ENCODE measurements around the gene MAP1A.

The MAP1A gene

DNA sequence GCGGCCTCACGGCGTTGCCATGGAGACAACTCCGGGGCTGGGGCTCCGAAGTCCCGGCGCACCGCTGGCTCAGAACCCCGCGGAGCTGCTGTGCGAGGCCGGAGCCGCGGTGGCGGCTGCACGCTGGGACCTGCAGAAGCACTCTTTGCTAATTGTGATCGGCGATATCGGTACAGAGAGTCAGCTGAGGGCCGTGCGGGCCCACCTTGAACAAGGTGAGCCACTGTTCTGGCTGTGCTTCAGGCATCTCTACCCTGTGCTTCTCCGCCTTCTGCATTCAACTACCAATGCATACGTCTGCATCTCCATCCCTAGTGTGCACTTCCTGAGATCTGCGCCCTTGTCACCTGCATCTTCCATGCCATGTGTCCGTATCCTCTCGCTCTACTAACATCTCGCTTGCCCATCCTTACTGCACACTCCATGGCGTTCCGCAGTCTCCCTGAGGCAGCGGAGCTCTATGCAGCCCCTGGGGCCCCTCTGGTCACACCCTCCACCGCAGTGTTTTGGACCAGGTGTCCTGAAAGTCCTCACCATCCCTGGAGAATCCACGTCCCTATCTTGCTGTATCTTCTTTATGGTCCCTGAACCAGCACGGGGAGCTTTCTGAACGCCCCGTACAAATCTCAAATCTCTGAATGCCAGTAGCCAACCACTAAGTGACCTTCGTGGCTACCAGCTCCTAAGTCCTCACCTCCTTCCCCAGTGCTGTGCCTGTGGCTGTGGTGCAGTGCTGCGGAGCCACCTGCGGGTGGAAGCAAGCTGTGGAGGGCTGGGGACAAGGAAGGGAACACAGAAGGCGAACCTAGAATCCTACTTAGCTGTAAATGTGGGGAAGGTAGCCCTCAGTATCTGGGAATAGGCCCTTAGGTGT, 6.2 kb upstream of the MAP1A start:
- no peak for DNase-seq

DNA sequence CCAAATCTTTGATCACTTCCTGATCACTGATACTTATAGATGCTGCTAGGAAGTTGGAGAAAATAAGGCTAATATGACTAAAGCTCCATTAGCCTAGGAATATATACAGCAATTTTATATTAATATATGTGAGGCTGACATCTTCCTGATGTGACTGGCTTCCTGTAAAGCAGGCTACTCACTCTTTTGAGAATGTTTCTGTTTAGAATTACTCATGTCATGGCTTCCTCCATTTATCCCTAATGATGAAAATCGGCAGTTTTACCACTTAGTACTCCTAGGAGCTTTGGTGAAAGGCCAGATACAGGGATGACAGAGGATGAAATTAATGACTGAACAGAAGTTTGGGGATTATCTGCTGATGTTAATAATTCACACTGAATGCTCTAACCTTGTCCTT, 3.9 kb upstream of the MAP1A start:
- DNase-seq, result no peak

DNA sequence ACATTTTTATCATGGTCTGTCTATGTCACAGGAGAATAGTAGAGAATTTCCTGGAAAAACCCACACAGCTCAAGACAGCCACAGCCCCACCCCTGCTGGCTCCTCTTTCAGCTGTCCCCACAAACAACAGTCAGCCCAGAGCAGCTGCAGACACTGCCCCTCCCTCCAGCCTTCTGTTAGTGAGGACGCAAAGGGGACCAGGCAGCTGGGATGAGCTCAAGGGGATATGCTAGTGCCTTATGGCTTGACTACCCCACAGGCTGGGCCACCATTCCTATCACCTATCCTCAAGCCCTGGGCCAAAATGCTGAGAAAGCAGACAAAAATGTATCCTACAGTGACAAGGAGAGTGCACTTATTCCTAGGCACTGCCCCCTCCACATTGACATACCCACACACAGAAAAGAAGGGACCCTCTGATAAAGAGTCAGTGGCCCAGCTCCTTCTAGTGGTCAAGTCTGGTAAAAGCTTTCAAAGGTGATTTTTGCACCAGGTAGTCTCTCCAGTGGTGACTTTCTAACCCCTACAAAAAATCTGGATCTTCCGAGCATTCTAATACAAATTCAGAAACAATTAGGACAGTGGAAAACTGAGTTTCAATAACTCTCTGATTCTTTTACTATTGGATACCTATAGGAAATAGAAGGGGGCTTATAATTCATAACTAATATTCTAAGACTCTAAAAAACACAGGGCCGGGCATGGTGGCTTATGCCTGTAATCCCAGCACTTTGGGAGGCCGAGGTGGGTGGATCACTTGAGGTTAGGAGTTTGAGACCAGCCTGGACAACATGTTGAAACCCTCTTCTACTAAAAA, 3.0 kb upstream of the MAP1A start:
- no peak for DNase-seq

DNA sequence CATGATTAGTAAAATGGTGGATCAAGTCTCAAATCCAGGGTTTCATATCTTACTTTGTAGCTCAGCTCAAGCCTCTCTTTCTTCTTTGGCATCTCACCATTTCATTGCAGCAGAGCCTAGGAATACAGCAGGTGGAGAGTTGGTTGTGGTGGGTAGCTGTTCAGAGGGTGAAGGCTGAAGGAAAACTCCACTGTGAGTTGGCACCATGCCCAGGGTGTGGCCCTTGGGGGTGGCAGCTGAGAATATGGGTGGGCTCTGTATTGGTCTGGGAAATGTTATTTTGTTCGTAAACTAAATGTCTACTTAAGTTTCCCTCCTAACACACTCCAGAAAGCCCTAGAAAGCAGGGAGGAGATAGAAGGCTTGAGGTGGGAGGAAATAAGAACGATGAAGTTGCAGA, 1.7 kb upstream of the MAP1A start:
- DNase-seq, result no peak

DNA sequence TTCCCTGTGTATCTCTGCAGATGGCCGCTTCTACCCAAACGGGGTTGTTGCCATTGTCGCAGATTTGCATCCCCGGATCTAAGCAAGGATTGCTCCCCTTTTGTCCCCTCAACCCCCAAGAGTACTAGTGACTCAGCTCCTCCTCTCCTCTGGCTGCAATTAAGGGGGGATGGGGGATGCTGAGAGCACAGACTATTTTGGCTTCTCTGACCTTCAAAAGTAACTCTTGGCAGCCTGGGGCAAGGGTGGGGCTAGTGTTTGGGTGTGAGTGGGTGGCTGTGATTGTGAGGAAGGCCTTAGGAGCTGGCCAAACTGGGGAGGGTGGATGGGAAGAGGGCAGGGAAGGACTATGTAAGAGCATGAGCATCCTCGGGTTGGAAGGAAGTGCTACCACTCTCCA, 1.2 kb upstream of the MAP1A start:
- DNase-seq, result no peak

DNA sequence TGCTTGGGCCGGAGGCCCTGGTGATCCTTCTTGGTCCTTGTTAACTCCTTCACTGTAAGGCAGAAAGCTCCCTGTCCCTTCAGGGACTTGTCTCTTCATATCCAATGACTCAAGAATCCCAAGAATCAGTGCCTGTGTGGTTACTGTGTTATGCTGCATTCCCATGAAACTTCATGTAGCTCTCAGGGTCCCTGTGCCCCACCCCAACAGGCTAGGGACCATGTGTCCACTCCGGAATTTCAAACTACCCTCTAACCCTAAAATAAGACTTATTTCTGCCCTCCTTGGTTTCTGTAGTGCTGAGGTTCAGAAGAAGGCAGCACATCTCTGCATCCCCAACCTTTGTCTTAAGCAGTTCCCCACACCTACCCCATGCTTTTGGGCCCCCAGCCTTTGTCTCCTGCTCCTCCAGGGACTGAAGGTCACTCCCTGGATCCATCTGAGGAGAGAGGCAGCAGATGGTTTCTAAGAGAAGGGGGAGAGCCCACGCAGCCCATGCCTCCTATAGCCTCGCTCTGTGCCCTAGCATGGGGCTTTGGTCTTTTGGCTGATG, 531 bp upstream of the MAP1A start:
- DNase-seq, result no peak

DNA sequence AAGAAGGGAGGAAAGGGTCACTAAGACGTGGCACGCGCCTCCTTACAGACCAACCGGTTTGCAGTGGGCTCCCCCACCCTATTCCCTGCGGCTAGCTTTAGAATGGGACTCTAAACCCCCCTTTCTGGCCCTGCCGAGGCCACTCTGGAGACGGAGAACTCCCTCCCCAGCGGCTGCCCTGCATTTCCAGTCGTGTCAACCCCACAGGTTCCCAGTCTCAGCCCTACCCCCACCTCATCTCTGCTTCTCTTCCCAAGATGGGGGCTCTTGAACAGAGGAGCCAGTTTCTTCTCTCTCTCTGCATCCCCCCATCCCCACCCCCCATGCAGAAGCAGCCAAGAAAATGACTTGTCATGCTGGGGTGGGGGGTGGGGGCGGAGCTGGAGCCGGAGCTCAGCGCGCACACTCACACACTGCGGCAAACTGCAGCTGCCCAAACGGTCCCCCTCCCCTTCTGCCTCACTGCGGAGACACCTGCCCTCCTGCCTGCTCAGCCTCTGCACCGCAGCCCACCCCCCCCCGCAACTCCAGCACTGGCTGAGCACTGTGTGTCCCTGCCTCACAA, 871 bp downstream of the MAP1A start:
- DNase-seq, result no peak

DNA sequence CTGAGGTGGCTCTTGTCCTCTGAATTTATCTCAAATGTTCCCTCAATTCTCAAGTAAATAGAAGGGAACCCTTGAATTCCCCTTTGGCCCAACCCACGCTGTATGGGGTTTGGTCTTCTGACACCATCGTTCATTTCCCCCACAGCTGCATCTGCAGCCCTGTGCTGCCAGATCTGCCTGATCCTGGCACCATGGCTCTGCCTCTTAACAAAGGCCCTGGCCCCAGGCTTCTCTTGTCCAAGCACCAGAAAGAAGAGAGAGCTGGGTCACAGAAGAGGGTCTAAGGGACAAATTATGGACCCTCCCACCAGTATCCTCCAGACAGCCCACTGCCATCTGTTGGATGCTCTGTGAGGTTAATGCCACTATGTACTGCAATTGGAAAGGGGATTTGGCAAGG, 1.8 kb downstream of the MAP1A start:
- no peak for DNase-seq

DNA sequence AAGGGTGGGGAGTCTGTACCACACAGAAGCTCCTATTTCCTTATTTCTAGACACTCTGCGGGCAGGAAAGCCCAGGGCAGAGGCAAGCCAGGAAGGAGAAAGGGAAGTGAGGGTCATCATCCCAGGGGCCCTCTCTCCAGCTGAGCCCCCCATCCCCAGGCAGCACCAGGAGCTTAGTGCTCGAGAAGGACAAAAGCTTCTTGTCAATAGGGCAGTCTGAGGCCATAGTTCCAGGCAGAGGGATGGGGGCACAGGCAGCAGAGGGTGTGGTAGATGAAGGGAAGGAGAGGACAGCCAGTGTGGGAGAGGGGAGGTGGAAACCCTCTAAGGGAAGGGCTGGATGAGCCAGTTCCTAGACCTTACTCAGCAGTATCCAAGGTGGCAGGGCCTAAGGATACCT, 2.7 kb downstream of the MAP1A start:
- DNase-seq, result no peak

DNA sequence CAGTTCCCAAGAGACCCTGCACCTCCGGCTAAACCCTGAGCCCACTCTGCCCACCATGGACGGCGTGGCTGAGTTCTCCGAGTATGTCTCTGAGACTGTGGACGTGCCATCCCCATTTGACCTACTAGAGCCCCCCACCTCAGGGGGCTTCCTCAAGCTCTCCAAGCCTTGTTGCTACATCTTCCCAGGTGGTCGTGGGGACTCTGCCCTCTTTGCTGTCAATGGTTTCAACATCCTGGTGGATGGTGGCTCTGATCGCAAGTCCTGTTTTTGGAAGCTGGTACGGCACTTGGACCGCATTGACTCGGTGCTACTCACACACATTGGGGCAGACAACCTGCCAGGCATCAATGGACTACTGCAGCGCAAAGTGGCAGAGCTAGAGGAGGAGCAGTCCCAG, 4.0 kb downstream of the MAP1A start:
- DNase-seq, result no peak

DNA sequence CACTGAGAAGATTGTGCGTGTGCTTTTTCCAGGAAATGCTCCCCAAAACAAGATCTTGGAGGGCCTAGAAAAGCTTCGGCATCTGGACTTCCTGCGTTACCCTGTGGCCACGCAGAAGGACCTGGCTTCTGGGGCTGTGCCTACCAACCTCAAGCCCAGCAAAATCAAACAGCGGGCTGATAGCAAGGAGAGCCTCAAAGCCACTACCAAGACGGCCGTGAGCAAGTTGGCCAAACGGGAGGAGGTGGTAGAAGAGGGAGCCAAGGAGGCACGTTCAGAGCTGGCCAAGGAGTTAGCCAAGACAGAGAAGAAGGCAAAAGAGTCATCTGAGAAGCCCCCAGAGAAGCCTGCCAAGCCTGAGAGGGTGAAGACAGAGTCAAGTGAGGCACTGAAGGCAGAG, 4.8 kb downstream of the MAP1A start:
- no peak for DNase-seq

DNA sequence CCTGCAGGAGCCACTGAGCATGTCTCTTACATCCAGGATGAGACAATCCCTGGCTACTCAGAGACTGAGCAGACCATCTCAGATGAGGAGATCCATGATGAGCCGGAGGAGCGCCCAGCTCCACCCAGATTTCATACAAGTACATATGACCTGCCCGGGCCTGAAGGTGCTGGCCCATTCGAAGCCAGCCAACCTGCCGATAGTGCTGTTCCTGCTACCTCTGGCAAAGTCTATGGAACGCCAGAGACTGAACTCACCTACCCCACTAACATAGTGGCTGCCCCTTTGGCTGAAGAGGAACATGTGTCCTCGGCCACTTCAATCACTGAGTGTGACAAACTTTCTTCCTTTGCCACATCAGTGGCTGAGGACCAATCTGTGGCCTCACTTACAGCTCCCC, 6.2 kb downstream of the MAP1A start:
- DNase-seq, result no peak

DNA sequence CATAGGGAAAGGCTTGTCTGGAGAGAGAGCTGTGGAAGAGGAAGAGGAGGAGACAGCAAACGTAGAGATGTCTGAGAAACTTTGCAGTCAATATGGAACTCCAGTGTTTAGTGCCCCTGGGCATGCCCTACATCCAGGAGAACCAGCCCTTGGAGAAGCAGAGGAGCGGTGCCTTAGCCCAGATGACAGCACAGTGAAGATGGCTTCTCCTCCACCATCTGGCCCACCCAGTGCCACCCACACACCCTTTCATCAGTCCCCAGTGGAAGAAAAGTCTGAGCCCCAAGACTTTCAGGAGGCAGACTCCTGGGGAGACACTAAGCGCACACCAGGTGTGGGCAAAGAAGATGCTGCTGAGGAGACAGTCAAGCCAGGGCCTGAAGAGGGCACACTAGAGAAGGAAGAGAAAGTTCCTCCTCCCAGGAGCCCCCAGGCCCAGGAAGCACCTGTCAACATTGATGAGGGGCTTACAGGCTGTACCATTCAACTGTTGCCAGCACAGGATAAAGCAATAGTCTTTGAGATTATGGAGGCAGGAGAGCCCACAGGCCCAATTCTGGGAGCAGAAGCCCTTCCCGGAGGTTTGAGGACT, 6.9 kb downstream of the MAP1A start:
- no peak for DNase-seq

DNA sequence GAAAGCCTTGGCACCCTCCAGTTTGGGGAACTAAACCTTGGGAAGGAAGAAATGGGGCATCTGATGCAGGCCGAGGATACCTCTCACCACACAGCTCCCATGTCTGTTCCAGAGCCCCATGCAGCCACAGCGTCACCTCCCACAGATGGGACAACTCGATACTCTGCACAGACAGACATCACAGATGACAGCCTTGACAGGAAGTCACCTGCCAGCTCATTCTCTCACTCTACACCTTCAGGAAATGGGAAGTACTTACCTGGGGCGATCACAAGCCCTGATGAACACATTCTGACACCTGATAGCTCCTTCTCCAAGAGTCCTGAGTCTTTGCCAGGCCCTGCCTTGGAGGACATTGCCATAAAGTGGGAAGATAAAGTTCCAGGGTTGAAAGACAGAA, 7.7 kb downstream of the MAP1A start:
- DNase-seq, result no peak

DNA sequence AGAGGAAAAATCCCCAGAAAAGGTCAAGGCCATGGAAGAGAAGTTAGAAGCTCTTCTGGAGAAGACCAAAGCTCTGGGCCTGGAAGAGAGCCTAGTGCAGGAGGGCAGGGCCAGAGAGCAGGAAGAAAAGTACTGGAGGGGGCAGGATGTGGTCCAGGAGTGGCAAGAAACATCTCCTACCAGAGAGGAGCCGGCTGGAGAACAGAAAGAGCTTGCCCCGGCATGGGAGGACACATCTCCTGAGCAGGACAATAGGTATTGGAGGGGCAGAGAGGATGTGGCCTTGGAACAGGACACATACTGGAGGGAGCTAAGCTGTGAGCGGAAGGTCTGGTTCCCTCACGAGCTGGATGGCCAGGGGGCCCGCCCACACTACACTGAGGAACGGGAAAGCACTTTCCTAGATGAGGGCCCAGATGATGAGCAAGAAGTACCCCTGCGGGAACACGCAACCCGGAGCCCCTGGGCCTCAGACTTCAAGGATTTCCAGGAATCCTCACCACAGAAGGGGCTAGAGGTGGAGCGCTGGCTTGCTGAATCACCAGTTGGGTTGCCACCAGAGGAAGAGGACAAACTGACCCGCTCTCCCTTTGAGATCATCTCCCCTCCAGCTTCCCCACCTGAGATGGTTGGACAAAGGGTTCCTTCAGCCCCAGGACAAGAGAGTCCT, 9.0 kb downstream of the MAP1A start:
- no peak for DNase-seq

DNA sequence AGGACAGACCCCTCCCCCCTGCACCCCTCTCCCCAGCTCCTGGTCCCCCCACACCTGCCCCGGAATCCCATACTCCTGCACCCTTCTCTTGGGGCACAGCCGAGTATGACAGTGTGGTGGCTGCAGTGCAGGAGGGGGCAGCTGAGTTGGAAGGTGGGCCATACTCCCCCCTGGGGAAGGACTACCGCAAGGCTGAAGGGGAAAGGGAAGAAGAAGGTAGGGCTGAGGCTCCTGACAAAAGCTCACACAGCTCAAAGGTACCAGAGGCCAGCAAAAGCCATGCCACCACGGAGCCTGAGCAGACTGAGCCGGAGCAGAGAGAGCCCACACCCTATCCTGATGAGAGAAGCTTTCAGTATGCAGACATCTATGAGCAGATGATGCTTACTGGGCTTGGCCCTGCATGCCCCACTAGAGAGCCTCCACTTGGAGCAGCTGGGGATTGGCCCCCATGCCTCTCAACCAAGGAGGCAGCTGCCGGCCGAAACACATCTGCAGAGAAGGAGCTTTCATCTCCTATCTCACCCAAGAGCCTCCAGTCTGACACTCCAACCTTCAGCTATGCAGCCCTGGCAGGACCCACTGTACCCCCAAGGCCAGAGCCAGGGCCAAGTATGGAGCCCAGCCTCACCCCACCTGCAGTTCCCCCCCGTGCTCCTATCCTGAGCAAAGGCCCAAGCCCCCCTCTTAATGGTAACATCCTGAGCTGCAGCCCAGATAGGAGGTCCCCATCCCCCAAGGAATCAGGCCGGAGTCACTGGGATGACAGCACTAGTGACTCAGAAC, 9.8 kb downstream of the MAP1A start:
- no peak for DNase-seq

DNA sequence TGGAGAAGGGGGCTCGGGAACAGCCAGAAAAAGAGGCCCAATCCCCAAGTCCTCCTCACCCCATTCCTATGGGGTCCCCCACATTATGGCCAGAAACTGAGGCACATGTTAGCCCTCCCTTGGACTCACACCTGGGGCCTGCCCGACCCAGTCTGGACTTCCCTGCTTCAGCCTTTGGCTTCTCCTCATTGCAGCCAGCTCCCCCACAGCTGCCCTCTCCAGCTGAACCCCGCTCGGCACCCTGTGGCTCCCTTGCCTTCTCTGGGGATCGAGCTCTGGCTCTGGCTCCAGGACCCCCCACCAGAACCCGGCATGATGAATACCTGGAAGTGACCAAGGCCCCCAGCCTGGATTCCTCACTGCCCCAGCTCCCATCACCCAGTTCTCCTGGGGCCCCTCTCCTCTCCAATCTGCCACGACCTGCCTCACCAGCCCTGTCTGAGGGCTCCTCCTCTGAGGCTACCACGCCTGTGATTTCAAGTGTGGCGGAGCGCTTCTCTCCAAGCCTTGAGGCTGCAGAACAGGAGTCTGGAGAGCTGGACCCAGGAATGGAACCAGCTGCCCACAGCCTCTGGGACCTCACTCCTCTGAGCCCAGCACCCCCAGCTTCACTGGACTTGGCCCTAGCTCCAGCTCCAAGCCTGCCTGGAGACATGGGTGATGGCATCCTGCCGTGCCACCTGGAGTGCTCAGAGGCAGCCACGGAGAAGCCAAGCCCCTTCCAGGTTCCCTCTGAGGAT, 10.6 kb downstream of the MAP1A start:
- no peak for DNase-seq

DNA sequence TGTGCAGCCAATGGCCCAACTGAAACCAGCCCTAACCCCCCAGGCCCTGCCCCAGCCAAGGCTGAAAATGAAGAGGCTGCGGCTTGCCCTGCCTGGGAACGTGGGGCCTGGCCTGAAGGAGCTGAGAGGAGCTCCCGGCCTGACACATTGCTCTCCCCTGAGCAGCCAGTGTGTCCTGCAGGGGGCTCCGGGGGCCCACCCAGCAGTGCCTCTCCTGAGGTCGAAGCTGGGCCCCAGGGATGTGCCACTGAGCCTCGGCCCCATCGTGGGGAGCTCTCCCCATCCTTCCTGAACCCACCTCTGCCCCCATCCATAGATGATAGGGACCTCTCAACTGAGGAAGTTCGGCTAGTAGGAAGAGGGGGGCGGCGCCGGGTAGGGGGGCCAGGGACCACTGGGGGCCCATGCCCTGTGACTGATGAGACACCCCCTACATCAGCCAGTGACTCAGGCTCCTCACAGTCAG, 11.2 kb downstream of the MAP1A start:
- DNase-seq, result no peak

DNA sequence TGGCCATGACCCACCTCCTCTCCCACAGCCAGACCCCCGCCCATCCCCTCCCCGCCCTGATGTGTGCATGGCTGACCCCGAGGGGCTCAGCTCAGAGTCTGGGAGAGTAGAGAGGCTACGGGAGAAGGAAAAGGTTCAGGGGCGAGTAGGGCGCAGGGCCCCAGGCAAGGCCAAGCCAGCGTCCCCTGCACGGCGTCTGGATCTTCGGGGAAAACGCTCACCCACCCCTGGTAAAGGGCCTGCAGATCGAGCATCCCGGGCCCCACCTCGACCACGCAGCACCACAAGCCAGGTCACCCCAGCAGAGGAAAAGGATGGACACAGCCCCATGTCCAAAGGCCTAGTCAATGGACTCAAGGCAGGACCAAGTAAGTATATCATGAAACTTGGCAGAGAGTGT, 11.7 kb downstream of the MAP1A start:
- no peak for DNase-seq

DNA sequence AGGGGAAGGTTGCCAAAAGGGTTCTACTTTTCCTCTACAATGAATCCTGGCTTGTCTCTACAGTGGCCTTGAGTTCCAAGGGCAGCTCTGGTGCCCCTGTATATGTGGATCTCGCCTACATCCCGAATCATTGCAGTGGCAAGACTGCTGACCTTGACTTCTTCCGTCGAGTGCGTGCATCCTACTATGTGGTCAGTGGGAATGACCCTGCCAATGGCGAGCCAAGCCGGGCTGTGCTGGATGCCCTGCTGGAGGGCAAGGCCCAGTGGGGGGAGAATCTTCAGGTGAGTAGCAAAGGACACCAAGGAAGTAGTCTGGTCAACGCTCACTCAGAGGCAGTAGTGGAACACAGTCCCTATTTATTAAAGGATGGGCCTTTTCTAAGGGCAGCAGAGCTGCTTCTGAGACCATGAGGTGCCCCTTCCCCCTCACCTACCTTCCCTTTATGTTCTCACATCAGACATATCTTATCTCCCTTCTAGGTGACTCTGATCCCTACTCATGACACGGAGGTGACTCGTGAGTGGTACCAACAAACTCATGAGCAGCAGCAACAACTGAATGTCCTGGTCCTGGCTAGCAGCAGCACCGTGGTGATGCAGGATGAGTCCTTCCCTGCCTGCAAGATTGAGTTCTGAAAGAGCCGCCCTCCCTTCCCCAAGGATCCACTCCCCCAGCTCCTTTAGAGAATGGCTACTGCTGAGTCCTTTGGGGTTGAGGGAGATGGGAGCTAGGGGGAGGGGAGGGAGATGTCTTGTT, 12.4 kb downstream of the MAP1A start:
- DNase-seq, result no peak

All from effector CD8-positive, alpha-beta T cell (primary cell).